ENCODE data around the gene BBS7.

The BBS7 gene

GRCh38 chr4:121789960-121790829 lies 80.1 kb downstream of the BBS7 start:
- Mint-ChIP-seq H3K9me3 (no peaks in the 10 kb centered on the region), H3K4me1 (peaks cover 47% of the 10 kb centered on the region), H3K4me3 (peak overlapping the region in 1 of 3 experiments; percentile 12), H3K27ac (peak overlapping the region; percentile 31 to 94 (median 93)), H3K27me3 (ENCODE audit: low read depth) (no peaks in the 10 kb centered on the region), H3K36me3 (ENCODE audit: low read depth) (no peaks in the 10 kb centered on the region)
- no peak for TF ChIP-seq CTCF (IDR thresholded peaks at IDR 0.05; ENCODE audit: unreplicated experiment in 3 of 3)

GRCh38 chr4:121789455-121789854 lies 80.8 kb downstream of the BBS7 start:
- no peak for TF ChIP-seq CTCF (IDR thresholded peaks at IDR 0.05; ENCODE audit: unreplicated experiment in 3 of 3)
- H3K27ac Mint-ChIP-seq, result peak overlapping the region; percentile 44 to 94 (median 93)
- H3K4me3 Mint-ChIP-seq, result no peak overlapping the region
- peaks cover 42% of the 10 kb centered on the region for H3K4me1 Mint-ChIP-seq
- no peaks in the 10 kb centered on the region for H3K27me3 Mint-ChIP-seq (ENCODE audit: low read depth)
- no peaks in the 10 kb centered on the region for H3K36me3 Mint-ChIP-seq (ENCODE audit: low read depth)
- no peaks in the 10 kb centered on the region for H3K9me3 Mint-ChIP-seq

- H3K4me3 Mint-ChIP-seq, result no peak overlapping the region
- H3K36me3 Mint-ChIP-seq (ENCODE audit: low read depth), result no peaks in the 10 kb centered on the region
- no peaks in the 10 kb centered on the region for H3K9me3 Mint-ChIP-seq
- H3K4me1 Mint-ChIP-seq, result peaks cover 37% of the 10 kb centered on the region
- H3K27ac Mint-ChIP-seq, result peak overlapping the region in 2 of 3 experiments; percentile 93 to 94
- TF ChIP-seq CTCF (IDR thresholded peaks at IDR 0.05; ENCODE audit: unreplicated experiment in 3 of 3), result no peak
- H3K27me3 Mint-ChIP-seq (ENCODE audit: low read depth), result no peaks in the 10 kb centered on the region
Measured at GRCh38 chr4:121788896-121789295, 81.4 kb downstream of the BBS7 start.

GRCh38 chr4:121786221-121786620 lies 84.1 kb downstream of the BBS7 start:
- Mint-ChIP-seq H3K36me3 (ENCODE audit: low read depth) (no peaks in the 10 kb centered on the region), H3K4me1 (peaks cover 41% of the 10 kb centered on the region), H3K9me3 (no peaks in the 10 kb centered on the region), H3K27me3 (ENCODE audit: low read depth) (peaks cover 7% of the 10 kb centered on the region), H3K27ac (no peak overlapping the region), H3K4me3 (no peak overlapping the region)
- TF ChIP-seq CTCF (IDR thresholded peaks at IDR 0.05; ENCODE audit: unreplicated experiment in 3 of 3), result no peak

GRCh38 chr4:121785479-121785878 lies 84.8 kb downstream of the BBS7 start:
- no peaks in the 10 kb centered on the region for H3K9me3 Mint-ChIP-seq
- H3K27me3 Mint-ChIP-seq (ENCODE audit: low read depth), result peaks cover 7% of the 10 kb centered on the region
- H3K4me3 Mint-ChIP-seq, result no peak overlapping the region
- peaks cover 38% of the 10 kb centered on the region for H3K4me1 Mint-ChIP-seq
- peak overlapping the region in 1 of 3 experiments; percentile 24 for H3K27ac Mint-ChIP-seq
- TF ChIP-seq CTCF (IDR thresholded peaks at IDR 0.05; ENCODE audit: unreplicated experiment in 3 of 3), result no peak
- H3K36me3 Mint-ChIP-seq (ENCODE audit: low read depth), result no peaks in the 10 kb centered on the region

- H3K4me1 Mint-ChIP-seq, result peaks cover 33% of the 10 kb centered on the region
- no peaks in the 10 kb centered on the region for H3K36me3 Mint-ChIP-seq (ENCODE audit: low read depth)
- H3K9me3 Mint-ChIP-seq, result no peaks in the 10 kb centered on the region
- peak overlapping the region in 1 of 3 experiments; percentile 24 for H3K27ac Mint-ChIP-seq
- no peak for TF ChIP-seq CTCF (IDR thresholded peaks at IDR 0.05; ENCODE audit: unreplicated experiment in 3 of 3)
- H3K27me3 Mint-ChIP-seq (ENCODE audit: low read depth), result peaks cover 7% of the 10 kb centered on the region
- no peak overlapping the region for H3K4me3 Mint-ChIP-seq
Measured at GRCh38 chr4:121784975-121785374, 85.3 kb downstream of the BBS7 start.
